ENCODE measurements around the gene CARS1. TPM values are rescaled to one million over a fixed set of nuclear protein-coding genes. Genes with fewer than 3 reads are reported as not detected.
A peak's percentile ranks its signal among the peaks of the same experiment; 100 is the strongest.

The CARS1 gene
- total RNA-seq, 1 donor from 2014 or later, result 63.1 TPM

DNA sequence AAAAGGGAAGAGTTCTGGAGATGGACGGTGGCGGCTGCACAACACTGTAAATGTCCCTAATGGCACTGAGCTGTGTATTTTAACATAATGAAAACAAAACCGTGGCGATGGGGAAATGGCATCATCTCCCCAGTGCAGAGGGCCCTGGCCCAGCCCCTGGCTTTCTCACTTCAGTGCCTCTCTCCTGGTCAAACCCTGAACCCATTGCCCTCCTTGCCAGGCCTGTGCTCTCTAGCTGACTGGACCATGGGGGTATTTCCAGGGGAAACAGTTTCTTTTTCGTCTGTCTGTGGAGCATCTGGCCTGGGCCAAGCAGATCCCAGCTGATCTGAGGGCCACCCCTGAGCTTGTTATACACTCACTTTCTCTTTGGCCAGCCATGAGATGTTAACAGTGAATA lies 47.7 kb downstream of the CARS1 start:
- DNase-seq, result peak; percentile 69
- Mint-ChIP-seq H3K27ac (peak overlapping the region; percentile 84), H3K4me1 (peaks cover 41% of the 10 kb centered on the region), H3K9me3 (no peaks in the 10 kb centered on the region), H3K4me3 (peak overlapping the region; percentile 40), H3K36me3 (ENCODE audit: low read depth) (peaks cover 55% of the 10 kb centered on the region), H3K27me3 (no peaks in the 10 kb centered on the region)
- intact Hi-C loops (cut with micrococcal nuclease), result no loop called here

DNA sequence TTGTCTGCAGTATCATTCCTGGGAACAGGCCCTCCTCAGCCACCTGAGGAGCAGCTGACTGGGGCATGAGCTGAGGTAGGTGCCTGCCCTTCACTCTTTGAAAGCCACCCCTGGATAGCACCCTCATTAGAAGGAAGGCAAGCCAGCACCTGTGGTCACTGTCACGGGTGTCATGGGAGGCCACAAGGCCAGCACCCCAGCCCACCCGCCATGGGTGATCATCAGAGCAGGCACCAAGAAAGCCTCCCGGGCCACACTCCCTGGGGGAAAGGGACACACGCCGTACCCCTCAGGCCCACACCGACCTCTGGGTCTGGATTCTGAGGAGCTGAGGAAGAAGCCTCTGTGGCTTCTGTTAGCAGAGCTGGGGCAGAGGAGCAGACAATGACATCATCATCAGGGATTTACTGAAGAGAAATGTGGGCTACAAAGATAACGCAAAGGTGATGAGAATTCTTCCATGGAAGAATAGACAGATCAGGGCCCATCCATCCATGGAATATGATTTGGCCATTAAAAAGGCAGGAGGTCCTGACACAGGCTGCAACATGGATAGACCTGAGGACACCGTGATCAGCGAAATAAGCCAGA lies 48.4 kb downstream of the CARS1 start:
- no peak for DNase-seq
- H3K27ac Mint-ChIP-seq, result peak overlapping the region; percentile 79
- no peaks in the 10 kb centered on the region for H3K27me3 Mint-ChIP-seq
- no peaks in the 10 kb centered on the region for H3K9me3 Mint-ChIP-seq
- H3K4me3 Mint-ChIP-seq, result peak overlapping the region; percentile 10
- H3K4me1 Mint-ChIP-seq, result peaks cover 35% of the 10 kb centered on the region
- intact Hi-C loops (cut with micrococcal nuclease), result no loop called here
- peaks cover 55% of the 10 kb centered on the region for H3K36me3 Mint-ChIP-seq (ENCODE audit: low read depth)

DNA sequence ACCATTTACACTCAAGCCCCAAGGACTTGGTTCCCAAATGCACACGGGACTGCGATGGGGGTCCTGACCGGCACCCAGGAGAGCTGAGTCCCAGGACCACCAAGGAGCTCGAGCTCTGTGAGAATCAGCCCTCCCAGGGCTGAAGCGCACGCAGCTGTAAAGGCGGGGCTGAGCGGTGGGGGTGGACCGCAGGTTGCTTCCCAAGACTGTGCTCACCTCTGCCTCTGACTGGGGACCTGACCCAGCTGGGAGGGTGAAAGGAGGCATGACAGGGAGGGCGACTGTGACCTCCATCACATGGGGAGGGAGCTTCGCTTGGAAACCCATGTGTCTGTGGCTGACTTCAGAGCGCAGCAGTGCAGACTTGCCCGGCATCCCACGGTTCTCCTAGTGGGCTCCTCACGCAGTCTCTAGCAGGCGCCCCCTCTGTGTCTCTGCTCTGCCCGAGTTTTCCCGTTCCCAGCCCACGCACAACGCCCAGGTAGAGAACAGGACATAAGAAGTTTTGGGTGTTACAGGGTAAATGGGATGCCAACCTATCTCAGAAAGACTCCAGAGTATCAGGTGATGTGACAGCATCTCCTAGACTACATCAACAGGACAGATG lies 49.7 kb downstream of the CARS1 start:
- DNase-seq, result no peak
- peaks cover 64% of the 10 kb centered on the region for H3K36me3 Mint-ChIP-seq (ENCODE audit: low read depth)
- H3K4me3 Mint-ChIP-seq, result no peak overlapping the region
- no peaks in the 10 kb centered on the region for H3K27me3 Mint-ChIP-seq
- H3K4me1 Mint-ChIP-seq, result peaks cover 26% of the 10 kb centered on the region
- intact Hi-C loops (cut with micrococcal nuclease), result no loop called here
- H3K27ac Mint-ChIP-seq, result no peak overlapping the region
- no peaks in the 10 kb centered on the region for H3K9me3 Mint-ChIP-seq

DNA sequence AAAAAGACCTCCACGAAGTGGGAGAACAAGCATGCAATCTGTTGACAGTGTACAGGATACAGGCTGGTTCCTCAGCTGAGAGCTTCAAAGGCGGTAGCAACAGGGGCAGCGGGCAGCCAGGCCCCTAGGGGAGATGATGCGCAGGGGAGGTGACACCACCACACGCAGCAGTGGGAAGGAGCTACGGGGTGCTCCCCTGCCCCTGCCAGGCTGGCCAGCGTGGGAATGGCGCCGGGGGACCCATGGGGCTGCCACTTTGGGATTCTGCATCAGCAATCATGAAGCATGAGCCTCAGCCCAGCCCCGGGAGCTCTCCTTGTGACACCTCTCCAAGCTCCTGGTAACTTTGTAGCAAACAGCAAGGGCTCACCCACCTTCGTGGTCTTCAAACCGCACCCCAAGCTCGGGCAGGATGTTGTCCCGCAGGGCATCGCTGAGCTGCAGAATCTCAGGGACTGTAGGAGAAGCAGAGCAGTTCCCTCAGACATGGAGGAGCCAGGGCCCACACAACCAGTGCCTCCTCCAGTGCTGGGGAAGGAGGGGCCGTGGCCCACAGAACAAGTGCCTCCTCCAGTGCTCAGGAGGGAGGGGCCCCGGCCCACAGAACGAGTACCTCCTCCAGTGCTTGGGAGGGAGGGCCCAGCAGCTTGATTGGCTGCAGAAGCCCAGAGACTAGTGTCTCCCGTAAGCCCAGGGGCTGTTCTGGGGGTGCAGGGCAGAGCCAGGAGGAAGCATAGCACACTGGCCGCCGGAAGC lies 50.5 kb downstream of the CARS1 start:
- Mint-ChIP-seq H3K27me3 (no peaks in the 10 kb centered on the region), H3K36me3 (ENCODE audit: low read depth) (peaks cover 65% of the 10 kb centered on the region), H3K27ac (no peak overlapping the region), H3K9me3 (no peaks in the 10 kb centered on the region), H3K4me3 (no peak overlapping the region), H3K4me1 (peaks cover 23% of the 10 kb centered on the region)
- intact Hi-C loops (cut with micrococcal nuclease), result no loop called here
- DNase-seq, result no peak

DNA sequence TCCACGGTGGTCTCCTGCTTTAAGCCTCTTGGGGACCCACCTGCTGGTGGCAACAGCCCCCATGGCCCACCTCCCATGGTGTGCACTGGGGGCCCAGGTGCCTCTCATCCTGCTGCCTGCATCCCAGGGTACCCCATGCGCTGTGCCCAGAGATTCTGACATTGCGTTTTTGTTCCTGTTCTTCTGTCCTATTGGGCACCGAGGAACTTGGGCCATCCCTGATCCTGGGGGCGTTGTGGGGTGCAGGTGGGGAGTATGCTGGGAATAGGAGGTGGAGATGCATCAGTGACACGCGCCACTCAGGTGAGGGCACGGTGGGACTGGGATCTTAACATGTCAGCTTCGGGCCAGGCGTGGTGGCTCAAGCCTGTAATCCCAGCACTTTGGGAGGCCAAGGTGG lies 52.7 kb downstream of the CARS1 start:
- Mint-ChIP-seq H3K9me3 (no peaks in the 10 kb centered on the region), H3K4me3 (no peak overlapping the region), H3K27ac (no peak overlapping the region), H3K4me1 (peaks cover 5% of the 10 kb centered on the region), H3K36me3 (ENCODE audit: low read depth) (peaks cover 66% of the 10 kb centered on the region), H3K27me3 (no peaks in the 10 kb centered on the region)
- intact Hi-C loops (cut with micrococcal nuclease), result no loop called here
- no peak for DNase-seq

DNA sequence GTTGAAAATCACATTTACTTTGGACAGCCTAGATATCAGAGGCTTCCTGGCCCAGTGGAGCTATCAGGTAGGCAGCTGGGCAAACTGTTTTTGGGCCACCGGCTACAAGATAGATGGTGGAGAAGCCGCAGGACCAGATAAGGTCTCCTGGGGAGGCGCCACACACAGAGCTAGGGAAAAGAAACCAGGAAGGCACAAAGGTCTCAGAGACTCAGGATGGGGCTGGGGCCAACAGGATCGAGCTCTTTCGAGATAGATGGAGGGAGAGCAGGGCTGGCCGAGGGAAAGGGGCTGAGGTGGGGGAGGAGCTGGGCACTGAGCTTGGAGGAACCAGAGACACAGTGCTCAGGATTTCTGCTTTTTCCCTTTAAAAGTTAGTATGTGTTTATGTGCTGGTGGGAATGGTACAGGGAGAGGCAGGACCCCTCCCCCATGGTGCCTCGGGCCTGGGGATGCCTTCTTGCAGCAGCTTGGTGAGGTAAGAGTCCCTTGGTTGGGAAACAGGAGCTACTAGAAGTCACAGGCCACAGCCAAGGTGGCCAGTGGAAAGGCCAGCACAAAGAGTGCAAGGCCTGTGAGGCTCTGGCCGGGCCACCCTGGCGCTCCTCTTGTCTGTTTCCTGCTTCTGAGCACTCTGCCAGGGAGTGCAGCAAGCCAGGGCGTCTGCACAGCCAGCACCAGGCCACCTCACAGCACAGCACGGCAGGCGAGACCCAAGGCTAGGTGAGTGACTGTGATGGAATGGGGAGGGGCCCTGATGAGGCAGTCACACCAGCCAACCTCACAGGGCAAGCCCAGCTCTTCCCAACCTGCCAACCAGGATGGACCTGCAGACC lies 53.6 kb downstream of the CARS1 start:
- Mint-ChIP-seq H3K27ac (no peak overlapping the region), H3K4me3 (no peak overlapping the region)

DNA sequence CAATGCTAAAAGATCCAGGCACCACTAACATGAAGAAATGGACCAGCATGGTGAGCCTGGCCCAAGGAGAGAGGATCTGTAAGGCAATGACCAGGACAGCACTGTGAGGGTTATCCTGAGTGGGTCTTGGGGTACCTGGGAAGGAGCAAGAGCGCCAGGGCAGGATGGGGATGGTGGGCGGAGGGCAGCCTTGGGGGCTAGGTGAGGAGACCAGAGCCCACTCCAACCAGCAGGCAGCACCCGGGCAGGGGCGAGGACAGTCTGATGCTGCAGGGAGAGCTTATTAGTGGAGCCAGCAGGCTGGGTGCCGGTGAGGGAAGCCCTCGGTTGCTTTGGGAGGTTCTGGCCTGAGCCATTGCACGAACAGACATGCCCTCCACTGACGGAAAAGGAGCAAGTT lies 54.4 kb downstream of the CARS1 start:
- Mint-ChIP-seq H3K4me1 (no peaks in the 10 kb centered on the region), H3K4me3 (no peak overlapping the region), H3K27me3 (no peaks in the 10 kb centered on the region), H3K36me3 (ENCODE audit: low read depth) (peaks cover 57% of the 10 kb centered on the region), H3K27ac (peak overlapping the region; percentile 70), H3K9me3 (no peaks in the 10 kb centered on the region)
- intact Hi-C loops (cut with micrococcal nuclease), result no loop called here
- DNase-seq, result no peak

More for the DNA sequence above, 53.6 kb downstream of the CARS1 start:
- H3K9me3 Mint-ChIP-seq, result no peaks in the 10 kb centered on the region
- H3K36me3 Mint-ChIP-seq (ENCODE audit: low read depth), result peaks cover 60% of the 10 kb centered on the region
- no peaks in the 10 kb centered on the region for H3K4me1 Mint-ChIP-seq
- intact Hi-C loops (cut with micrococcal nuclease), result no loop called here
- DNase-seq, result no peak
- no peaks in the 10 kb centered on the region for H3K27me3 Mint-ChIP-seq

DNA sequence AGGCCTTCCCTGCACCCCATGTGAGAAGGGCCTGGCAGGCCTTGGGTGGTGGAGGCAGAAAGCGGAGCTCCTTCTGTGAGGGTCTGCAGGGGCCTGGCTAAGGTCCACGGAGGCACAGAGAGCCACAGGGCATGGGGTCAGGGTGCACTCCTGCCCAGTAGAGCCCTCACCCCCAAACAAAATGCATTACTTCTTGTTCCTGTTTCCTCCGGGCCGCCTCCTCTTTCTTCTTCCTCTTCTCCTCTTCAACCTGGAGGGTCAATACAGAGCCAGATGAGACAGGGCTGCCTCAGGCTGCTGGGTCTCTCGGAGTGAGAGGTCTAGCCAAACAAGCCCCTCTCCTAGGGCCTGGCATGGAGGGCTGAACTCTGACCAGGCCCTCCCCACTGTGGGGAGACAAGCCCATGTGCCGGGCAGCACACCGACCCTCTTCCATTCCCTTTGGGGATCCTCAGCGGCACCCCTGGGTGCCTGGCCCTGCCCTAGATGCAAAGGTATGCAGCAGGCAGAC lies 54.8 kb downstream of the CARS1 start:
- intact Hi-C loops (cut with micrococcal nuclease), result no loop called here
- no peak overlapping the region for H3K27ac Mint-ChIP-seq
- no peaks in the 10 kb centered on the region for H3K27me3 Mint-ChIP-seq
- no peak for DNase-seq
- H3K4me1 Mint-ChIP-seq, result no peaks in the 10 kb centered on the region
- H3K9me3 Mint-ChIP-seq, result no peaks in the 10 kb centered on the region
- no peak overlapping the region for H3K4me3 Mint-ChIP-seq
- peaks cover 54% of the 10 kb centered on the region for H3K36me3 Mint-ChIP-seq (ENCODE audit: low read depth)

DNA sequence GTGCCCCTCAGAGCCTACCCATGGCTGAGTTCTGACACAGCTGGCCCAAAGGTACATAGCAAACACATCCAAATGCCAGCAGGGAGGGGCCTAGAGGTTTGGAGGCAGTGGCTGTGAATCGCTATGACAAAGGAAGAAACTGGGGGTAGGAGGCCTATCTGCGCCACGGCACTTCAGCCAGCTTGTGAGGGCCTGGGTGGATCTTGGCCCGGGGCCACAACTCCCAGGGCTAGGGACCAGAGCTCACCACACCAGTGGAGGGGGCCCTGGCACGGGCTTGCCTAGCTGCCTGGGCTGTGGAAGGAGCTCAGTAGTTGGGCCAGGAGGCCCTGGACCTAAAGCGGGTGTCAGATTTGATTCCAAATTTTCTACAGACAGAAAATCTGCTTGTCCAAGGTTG lies 55.7 kb downstream of the CARS1 start:
- H3K4me1 Mint-ChIP-seq, result no peaks in the 10 kb centered on the region
- no peak overlapping the region for H3K27ac Mint-ChIP-seq
- peaks cover 54% of the 10 kb centered on the region for H3K36me3 Mint-ChIP-seq (ENCODE audit: low read depth)
- no peaks in the 10 kb centered on the region for H3K9me3 Mint-ChIP-seq
- H3K27me3 Mint-ChIP-seq, result no peaks in the 10 kb centered on the region
- no peak for DNase-seq
- H3K4me3 Mint-ChIP-seq, result no peak overlapping the region
- intact Hi-C loops (cut with micrococcal nuclease), result no loop called here

DNA sequence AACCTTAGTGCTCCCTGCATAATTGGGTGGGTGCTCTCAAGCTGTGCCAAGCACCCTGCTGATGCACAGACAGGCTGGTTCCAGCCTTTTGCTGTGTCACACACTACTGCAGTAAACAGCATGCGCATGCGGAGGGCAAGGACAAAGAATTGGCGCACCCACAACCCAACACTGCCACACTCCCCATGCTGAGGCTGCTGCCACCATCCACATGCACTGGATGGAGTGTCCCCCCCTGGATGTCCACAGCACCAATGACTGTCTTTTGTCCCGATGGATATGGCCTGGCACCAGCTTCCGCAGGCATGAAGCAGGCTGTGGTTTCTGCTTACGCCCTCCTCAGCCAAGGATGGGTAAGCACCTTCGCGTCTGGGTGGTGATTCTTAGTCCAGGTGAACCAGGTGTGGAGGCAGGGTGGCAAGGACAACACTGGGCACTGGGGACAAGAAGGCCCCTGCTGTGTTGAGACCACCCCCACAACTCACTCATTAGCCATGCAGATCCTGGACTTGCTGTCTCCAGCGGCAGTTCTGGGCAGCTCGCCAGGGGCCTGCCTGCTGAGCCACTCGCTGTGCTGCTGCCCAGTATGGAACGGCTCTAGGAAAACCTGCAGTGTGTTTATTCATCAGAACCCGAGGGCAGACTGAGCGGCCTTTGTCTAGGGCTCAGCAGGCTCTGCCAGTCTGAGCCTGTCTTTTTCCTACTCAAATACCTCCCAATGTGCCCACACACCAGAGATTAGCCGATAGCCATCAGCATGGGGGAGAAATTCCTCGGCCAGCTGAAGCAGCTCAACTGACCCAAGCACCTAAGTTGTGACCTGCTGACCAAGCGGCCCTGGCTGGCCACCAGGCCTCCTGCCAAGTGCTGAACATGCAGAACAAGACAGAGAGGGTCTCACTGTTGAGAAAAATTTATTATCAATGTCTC lies 56.9 kb downstream of the CARS1 start:
- no peak overlapping the region for H3K27ac Mint-ChIP-seq
- no peak overlapping the region for H3K4me3 Mint-ChIP-seq
- H3K4me1 Mint-ChIP-seq, result no peaks in the 10 kb centered on the region
- H3K27me3 Mint-ChIP-seq, result no peaks in the 10 kb centered on the region
- H3K9me3 Mint-ChIP-seq, result no peaks in the 10 kb centered on the region
- peaks cover 44% of the 10 kb centered on the region for H3K36me3 Mint-ChIP-seq (ENCODE audit: low read depth)
- intact Hi-C loops (cut with micrococcal nuclease), result no loop called here
- no peak for DNase-seq

DNA sequence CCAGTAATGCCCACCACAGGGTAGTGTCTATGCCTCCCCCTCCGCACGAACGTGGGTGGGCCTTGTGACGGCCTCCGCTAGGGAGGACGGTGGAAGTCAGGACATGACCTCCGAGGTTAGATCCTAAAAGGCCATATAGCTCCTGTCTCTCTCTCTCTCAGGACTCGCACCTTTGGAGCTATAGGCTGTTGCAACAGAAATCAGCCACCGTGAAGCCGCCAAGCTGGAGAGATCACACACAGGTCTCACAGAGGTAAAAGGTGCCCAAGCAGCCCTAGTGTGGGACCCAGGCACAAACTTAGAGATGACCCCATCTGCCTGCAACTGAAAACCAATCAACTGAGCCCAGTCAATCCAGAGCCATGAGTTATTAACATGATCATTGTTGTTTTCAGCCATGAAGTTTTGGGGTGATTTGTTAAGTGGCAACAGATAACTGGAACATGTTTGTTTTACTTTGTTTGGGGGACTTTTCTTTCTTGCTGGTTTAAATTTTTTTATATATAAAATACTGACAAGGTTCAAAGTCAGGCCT lies 57.7 kb downstream of the CARS1 start:
- H3K9me3 Mint-ChIP-seq, result no peaks in the 10 kb centered on the region
- no peak for DNase-seq
- intact Hi-C loops (cut with micrococcal nuclease), result no loop called here
- no peak overlapping the region for H3K4me3 Mint-ChIP-seq
- peaks cover 42% of the 10 kb centered on the region for H3K36me3 Mint-ChIP-seq (ENCODE audit: low read depth)
- no peaks in the 10 kb centered on the region for H3K4me1 Mint-ChIP-seq
- no peak overlapping the region for H3K27ac Mint-ChIP-seq
- H3K27me3 Mint-ChIP-seq, result no peaks in the 10 kb centered on the region

DNA sequence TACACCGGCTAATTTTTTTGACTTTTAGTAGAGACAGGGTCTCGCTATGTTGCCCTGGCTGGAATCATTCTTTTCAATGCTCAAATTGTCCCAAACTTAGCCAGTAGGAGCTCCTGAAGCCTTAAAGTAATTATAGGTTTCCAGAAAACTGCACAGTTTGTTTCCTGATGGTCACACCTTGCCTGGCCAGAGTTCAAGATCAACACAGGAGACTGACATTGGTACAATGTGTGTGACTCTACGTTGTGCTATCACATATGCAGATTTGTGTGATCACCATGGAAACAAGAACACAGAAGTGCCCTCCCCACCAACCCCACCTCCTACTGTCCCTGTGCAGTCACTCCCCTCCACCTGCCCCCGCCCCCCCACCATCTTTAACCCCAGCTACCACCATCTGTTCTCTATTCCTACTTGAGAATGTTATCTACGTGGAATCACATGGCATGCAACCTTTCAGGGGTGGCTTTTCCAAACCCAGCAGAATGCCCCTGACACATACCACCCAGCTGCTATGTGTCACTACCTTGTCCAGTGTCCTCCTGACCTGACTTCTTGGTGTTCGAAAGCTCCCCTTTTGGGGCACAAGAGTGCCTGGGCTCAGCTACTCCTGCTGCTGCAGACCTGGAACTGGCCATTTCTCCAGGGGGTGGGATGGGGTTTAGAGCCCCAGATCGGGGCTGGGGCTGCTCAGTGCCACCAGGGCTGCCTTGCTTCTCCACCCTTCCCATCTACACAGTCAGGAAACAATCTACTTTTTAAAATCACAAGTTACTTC lies 59.0 kb downstream of the CARS1 start:
- Mint-ChIP-seq H3K27ac (no peak overlapping the region), H3K9me3 (no peaks in the 10 kb centered on the region), H3K36me3 (ENCODE audit: low read depth) (peaks cover 31% of the 10 kb centered on the region), H3K4me1 (no peaks in the 10 kb centered on the region), H3K4me3 (no peak overlapping the region), H3K27me3 (no peaks in the 10 kb centered on the region)
- DNase-seq, result no peak
- intact Hi-C loops (cut with micrococcal nuclease), result no loop called here
